ENCODE measurements around the gene PIK3IP1.

PIK3IP1 gene

DNA sequence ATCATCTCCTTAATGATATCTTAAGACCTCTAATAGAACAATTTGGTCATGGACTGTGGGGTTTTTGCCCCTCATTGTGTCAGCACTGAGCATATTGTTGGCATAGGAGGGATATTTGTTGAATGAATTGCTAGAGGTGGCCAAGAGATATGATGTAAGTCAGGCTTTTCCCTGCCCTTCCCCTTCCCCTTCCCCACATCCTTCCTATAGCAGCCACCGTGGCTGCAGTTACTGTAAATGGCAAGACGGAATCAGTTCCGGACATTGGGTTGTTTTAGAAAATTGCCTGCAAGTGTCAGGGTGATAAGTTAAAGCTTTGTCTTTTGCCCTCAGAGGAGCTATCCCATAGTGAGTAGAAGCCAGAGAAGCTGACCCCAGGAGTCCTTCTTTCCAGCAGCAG is 57.2 kb downstream of the PIK3IP1 start:
- no peak for TF ChIP-seq ZFX (IDR thresholded peaks at IDR 0.05)
- TF ChIP-seq, protein P1, sequence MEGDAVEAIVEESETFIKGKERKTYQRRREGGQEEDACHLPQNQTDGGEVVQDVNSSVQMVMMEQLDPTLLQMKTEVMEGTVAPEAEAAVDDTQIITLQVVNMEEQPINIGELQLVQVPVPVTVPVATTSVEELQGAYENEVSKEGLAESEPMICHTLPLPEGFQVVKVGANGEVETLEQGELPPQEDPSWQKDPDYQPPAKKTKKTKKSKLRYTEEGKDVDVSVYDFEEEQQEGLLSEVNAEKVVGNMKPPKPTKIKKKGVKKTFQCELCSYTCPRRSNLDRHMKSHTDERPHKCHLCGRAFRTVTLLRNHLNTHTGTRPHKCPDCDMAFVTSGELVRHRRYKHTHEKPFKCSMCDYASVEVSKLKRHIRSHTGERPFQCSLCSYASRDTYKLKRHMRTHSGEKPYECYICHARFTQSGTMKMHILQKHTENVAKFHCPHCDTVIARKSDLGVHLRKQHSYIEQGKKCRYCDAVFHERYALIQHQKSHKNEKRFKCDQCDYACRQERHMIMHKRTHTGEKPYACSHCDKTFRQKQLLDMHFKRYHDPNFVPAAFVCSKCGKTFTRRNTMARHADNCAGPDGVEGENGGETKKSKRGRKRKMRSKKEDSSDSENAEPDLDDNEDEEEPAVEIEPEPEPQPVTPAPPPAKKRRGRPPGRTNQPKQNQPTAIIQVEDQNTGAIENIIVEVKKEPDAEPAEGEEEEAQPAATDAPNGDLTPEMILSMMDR (conservative IDR thresholded peaks at IDR 0.05) = no peak
- no peak overlapping the region for H3K27ac ChIP-seq

DNA sequence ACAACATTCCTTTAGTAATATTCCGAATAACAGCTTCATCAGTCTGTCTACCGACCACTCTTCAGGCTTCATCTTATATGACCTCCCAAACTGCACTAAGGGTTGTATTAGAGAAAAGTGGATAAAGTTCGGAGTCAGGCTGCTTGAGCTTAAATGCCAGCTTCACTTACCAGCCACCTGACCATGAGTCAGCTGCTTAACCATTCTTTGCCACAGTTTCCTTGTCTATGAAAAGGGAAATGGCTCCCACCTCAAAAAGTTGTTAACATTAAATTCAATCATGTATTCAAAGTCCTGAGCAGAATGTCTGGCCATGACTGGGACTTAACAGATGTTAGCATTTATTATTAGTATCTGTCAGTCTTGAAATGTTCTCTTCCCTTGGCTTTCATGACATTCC is 59.3 kb downstream of the PIK3IP1 start:
- no peak overlapping the region for H3K27ac ChIP-seq
- TF ChIP-seq, protein P1 (conservative IDR thresholded peaks at IDR 0.05) = no peak
- no peak for TF ChIP-seq ZFX (IDR thresholded peaks at IDR 0.05)
